EH (cell line): ENCODE measurements around the gene NUCKS1.
A peak's percentile ranks its signal among the peaks of the same experiment; 100 is the strongest.

ENCODE experiments used
- DNase-seq: peaks from one replicate; pipeline ENCODE4 v3.0.0-alpha.2; 2015; ENCODE audit warnings: low read depth

NUCKS1 gene

DNA sequence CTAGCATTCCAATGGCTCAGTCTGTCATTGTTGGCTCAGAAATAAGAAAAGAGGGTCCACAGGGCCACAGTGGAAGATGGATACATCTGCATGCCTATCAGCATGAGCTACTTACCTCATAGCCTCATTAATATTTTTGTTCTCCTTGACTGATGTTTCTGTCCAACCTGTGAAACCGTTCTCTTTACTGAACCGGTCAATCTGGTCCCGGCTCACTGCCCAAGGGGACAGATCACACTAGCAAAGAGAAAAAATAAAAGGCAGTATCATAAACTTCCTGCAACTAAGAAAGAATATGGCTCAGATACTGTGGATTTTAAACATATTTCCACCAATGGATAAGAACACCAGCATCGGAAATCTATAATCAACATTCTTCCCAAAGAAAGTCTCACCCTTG is 20.6 kb upstream of the NUCKS1 start:
- DNase-seq: no peak

DNA sequence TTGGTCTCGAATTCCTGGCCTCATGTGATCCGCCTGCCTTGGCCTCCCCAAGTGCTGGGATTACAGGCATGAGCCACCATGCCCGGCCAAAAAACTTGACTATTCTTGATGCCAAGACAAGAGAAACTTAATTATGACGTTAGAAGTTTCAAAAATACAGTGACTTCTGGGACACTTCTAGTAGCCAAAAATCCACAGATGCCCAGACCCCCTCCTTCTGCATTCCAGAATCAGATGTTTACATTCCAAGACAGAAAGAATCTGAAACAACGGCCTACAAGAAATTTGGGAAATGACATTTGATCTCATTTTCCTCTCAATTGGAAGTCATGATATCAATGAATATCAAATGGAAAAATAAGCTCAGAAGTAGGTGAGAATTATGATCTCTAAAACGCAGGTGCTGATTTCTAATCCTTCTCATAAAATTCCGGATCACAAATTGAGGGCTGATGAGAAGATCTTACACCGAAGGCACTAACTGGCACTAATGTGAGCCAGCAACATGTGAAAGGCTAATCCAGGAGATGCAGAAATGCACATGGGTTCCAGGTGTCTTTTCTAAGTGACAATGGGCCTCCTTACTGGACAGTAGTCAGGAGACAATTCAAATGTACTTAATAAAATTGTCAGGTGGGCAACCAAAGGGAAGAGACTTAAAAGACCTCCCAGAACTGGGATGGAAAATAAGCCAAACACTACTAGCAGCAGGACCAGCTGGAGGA is 19.8 kb upstream of the NUCKS1 start:
- DNase-seq: peak; percentile 70

DNA sequence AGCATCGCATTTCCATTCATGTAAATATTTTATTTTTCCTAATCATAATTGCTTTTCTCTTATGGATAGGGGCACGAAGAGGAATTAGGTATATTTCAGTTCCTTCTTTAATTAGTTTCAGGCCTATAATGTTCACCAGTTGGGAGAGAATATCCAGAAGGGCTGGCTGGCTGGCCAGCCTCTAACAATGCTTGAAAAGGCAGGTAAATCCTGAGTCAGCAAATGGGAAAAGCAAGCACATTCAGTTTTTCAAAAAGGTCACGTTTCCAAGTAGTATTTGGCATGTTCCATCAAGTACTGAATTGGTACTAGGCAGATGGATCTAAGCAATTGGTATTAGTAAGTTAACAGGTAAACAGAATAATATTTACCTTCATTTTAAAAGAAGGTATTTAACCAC is 17.3 kb upstream of the NUCKS1 start:
- DNase-seq: no peak

DNA sequence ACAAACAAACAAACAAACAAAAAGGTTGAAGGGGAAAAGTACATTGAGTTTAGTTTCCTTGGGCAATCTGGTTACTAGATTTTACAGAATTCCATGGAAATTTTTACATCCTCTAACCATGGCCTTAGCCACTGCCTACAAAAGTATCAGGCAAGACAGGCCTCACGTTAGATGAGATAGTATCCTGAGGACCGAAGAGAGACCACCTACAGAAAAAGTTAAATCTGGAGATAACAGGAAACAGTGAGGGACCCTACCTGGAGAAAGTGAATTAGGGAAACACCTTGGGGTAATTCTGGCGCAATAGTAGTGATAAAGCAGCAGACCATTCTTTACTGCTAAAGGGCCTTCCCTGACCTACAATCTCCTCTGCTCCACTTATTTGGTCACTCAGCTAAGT is 16.6 kb upstream of the NUCKS1 start:
- no peak for DNase-seq

DNA sequence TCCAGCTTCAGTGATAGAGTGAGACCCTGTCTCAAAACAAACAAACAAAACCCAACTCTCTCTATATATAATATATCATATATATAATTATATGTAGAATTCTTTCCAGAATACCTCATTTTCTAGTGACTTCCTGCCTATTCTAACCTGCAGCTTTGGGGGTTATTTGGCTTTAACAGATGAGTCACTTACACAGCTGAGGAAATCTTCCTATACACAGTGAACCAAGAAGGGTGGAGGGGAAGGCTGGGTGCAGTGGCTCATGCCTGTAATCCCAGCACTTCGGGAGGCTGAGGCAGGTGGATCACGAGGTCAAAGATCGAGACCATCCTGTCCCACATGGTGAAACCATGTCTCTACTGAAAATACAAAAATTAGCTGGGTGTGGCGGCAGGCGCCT is 16.1 kb upstream of the NUCKS1 start:
- peak; percentile 56 for DNase-seq

DNA sequence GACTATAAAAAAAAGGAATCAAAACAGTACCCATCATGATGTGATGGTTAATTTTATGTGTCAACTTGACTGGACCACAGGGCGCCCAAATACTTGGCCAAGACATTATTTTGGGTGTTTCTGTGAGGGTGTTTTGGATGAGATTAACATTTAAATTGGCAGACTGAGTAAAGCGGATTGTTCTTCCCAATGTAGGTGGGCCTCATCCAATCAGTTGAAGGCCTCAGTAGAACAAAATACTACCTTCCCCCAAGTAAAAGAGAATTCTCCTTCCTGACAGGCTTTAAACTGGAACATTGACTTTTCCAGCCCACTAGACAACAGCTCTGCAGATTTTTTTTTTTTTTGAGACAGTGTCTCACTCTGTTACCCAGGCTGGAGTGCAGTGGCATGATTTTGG is 14.6 kb upstream of the NUCKS1 start:
- no peak for DNase-seq

DNA sequence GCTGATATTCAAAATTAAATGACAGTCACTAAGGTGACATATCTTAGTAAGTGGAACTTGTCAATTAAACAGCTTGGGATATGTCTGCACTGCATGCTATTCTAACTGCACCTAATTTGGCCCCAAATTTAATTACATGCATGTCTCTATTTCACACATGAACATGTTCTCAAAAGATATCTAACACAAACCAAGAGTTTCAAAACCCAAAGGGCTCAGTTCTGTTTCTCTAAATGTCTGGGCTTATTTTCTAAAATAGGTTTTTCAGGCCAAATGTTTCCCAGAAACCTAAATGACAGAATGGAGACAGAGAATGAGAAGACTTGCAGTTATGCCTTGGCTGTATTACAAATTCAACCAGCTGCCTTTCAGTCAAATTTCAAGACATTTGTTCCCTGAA is 14.0 kb upstream of the NUCKS1 start:
- DNase-seq: no peak

DNA sequence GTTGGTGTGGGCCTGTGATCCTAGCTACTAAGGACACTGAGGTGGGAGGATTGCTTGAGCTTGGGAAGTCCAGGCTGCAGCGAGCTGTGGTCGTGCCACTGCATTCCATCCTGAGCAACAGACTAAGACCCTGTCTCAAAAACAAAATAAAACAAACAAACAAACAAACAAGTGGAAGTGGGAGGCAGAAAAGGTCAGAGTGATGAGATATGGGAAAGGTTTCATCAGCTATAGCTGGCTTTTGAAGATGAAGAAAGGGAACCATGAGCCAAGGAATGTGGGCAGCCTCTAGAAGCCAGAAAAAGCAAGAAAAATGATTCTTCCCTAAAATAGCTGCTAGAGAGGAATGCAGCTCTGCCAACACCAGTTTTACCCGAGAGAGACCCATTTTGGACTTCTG is 10.6 kb upstream of the NUCKS1 start:
- peak; percentile 12 for DNase-seq

DNA sequence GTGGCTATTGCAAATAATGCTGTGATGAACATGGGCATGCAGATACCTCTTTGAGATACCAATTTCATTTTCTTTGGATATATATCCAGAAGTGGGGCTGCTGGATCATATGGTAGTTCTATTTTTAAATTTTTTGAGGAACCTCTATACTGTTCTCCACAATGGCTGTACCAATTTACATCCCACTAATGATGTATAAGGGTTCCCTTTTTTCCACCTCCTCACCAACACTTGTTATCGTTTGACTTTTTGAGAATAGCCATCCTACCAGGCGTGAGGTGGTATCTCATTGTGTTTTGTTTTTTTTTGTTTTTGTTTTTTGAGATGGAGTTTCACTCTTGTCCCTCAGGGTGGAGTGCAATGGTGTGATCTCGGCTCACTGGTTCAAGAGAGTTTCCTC is 6.6 kb upstream of the NUCKS1 start:
- no peak for DNase-seq

DNA sequence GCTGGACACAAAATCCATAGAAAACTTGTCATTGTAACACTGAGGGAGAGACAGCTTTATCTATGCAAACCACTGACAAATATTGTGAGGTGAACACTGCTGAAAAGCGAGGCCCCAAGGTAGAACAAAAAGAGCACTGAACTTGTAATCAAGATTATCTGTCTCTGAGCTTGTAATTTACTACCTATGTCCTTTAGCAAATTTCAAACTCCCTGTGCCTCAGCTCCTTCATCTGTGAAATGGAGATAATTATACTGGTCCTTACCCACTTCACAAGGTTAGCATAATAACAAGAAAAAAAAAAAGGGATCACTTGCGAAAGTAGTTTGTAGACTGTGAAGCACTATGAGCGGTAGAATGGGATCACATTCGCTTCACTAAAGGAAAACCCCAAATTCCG is 4.9 kb upstream of the NUCKS1 start:
- no peak for DNase-seq

DNA sequence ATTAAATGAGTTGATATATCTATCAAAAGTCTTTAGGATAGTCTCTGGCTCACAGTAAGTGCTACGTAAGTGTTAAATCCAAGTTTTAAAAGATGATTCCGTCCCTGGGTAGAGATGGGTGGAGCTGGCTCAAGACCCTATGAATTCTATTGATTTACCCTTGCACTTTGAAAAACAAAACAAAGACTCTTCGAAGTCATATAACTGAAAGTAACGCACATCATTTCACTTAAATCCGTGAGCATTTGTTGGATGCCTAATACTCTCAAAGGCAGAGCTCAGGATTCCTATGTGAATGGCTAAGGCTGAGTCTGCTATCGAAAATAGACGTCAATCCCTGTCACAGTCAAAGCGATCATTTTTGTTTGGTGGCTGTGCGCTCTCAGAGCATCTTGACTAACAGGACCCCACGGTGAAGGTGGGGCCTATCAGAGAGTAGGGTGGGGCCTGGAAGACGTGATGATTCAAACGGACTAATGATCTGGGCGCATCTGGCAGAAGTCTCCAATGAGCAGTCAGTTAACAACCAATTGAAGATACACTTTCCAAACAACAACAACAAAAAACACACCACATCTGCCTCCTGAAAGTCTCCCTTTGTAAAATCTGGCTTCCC is 1.2 kb upstream of the NUCKS1 start:
- DNase-seq: peak; percentile 19

DNA sequence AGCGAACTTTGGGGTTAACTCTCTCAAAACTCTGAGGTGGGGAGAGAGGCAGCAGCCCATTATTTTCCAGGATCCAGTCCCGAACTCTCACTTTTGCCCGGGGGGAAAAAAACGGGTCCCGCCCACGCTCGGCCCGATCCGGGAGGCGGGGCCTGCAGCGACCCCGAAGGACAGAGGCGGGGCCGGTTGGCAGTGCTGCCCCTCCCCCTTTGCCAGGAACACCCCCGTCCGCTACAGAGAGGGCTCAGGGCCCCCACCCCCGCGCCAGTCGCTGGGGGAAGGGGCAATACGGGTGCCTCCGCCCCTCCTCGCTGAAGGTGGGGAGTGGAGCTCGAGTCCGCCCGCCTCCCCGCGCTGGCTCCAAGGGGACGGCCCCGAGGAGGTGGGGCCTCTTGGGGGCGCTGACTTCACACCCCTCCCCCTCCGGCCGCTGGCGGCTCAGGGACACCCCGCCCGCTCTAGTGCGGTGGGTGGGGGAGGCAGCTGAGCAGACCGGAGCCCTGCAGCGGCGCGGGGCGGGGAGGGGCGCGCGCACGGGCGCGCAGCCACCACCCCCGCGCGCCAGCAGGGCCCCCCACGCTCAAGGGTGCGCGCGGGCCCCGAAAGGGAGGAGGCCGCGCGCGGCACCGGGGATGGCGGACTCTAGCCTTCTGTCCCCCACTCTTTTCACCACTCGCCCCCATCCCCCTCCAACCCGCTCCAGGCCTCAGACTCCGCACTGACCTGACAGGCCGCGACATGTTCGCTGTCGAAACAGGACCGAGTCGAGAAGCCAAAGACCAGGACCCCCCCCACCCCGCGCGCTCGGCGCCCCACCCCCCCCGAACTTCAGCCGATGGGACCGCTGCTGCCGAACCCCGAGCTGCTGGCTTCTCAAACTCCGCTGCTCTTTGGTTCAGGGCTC is 496 bp downstream of the NUCKS1 start:
- peak; percentile 96 for DNase-seq

DNA sequence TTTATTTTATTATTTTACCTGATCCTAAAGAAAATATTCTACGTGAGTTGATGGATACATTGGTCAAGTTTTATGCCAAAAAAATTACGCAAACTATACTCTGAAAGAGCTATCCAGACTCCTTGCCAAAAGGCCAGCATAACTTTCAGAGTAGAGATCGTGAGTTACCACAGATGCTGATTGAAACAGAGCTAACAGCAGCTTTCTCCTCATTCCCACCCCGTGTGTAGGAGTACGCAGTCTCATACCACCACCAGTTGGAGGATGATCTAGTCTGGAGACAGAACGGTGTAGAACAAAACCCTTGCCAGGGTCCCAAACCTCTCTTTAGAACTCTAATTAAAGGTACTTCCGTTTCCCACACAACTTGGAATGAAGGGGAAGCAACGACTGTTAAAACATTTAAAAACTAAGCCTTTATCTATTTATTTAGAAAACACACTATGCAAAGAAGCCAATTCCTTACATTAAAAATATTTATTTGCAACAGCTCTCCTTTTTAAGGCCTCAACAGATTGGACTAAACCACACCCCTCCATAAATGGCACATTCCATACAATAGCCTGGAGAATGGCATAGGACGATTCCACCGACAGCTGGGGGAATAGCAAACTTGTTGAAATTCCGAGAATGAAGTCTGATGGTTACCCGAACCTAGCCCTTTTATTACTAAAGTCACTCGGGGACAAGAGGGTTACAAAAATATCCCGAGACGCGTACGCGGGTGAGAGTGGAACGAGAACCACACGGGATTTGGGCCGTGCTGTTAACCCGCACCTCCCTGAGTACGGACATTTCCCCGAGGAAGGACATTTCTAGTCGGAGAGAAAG is 1.4 kb downstream of the NUCKS1 start:
- DNase-seq: peak; percentile 71

DNA sequence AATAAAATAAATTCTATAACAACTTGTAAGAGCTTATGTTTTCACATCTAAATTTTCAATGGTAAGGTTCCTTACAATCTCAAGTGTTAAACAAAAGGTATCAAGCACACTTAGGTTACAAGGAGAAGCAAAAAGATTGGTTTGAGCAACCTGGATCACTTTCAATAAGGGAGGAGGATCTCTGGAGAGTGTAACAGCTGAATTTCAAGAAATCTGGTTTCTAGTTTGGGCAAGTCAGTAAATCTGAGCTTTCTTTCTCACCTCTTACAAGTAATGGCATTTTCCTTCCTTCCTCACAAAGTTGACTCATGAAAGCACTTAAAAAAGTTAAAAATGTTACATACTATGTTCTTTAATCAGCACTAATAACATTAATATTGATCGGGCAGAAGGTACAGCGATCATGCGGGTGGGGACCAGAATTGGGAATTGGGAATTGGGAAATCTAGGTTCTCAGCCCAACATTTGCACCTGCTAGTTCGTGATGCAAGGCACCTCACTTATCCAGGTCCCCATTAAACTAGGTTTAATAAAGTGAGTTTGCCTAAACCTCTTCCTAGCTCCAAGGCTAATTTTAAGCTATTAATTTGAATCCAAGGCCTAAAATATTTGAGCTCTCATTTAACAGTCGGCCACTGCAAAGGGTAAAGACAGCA is 3.1 kb downstream of the NUCKS1 start:
- no peak for DNase-seq

DNA sequence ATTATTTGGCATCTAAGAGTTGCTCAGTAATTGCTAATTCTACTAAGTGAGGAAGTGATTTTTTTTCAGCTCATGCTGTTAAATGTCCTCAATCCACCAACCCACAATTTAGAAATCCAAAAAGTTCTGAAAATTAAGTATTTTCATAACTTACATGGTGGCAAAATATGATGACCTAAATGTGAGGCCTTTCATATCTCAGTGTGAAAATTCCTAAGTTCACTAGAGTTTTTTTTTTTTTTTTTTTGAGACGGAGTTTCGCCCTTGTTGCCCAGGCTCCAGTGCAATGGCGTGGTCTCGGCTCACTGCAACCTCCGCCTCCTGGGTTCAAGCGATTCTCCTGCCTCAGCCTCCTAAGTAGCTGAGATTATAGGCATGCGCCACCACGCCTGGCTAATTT is 5.6 kb downstream of the NUCKS1 start:
- no peak for DNase-seq

DNA sequence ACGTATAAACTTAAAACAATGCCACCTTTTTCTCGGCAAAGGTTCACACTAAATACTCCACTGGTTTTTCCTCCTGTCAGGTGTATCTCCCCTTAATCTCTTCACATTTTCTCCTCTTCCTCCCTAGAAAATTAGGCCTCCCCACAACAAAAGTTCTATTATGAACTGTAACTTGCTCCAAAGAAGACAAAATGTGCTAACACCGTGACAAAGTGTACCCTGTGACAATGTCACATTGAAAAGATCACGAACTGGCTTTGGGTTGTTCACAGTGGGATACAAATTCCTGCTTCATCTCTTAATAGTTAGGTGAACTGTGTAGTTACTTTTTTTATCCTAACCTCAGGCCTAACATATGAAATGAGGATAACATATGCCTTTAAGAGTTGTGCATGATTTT is 6.0 kb downstream of the NUCKS1 start:
- DNase-seq: no peak

DNA sequence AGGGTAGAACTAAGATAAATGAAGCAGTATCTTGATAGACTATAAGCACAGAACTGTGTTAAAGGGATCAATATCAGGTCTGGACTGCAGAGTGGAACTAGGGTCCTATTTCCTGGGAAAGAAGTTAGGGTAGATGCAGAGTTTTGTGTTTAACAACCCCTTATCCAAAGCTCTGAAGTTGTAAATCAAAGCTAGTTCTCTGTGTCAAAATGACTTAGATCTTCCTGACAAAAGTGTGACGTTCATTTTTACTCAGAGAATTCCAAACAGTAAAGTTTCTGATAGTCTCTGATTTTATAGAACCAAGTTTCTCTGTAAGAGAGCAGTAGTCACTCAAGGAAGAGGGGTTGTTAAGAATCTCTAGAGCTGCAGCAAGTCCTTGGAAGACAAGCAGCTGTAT is 8.3 kb downstream of the NUCKS1 start:
- DNase-seq: no peak

DNA sequence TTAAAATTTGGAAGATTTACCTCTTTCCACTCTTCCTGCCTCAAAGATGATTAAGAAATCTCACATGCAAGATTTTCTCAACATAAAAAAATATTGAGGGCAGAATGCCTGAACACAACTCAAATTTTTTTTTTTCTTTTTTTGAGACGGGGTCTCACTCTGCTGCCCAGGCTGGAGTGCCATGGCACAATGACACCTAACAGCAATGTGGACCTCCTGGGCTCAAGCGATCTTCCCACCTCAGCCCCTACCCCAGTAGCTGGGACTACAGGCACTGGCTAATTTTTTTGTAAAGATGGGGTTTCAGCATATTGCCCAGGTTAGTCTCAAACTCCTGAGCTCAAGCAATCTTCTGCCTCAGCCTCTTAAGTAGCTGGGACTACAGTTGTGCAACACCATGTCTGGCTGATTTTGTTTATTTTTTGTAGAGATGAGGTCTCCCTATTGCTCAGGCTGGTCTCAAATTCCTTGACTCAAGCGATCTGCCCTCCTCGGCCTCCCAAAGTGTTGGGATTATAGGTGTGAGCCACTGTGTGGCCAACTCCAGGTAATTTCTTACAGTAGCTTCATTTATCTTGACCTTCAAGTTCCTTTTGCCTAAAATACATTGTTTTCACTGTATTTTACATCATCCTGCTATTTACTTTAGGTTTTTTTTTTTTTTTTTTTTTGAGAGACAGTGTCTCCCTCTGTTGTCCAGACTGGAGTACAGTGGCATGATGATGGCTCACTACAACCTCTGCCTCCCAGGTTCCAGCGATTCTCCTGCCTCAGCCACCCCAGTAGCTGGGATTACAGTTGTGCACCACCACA is 10.4 kb downstream of the NUCKS1 start:
- peak; percentile 84 for DNase-seq

DNA sequence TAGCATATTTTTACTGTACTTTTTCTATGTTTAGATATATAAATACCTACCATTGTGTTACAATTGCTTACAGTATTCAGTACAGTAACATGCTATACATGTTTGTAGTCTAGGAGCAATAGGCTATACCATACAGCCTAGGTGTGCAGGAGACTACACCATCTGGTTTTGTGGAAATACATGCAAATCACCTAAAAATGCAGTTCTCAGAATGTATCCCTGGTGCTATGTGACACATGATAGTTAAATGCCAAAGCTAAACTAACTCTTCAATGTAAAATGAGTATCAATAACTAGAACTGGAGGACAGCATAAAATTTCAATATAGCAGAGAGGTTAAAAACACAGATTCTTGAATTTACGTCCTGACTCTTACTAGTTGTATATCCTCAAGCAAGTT is 14.8 kb downstream of the NUCKS1 start:
- no peak for DNase-seq

DNA sequence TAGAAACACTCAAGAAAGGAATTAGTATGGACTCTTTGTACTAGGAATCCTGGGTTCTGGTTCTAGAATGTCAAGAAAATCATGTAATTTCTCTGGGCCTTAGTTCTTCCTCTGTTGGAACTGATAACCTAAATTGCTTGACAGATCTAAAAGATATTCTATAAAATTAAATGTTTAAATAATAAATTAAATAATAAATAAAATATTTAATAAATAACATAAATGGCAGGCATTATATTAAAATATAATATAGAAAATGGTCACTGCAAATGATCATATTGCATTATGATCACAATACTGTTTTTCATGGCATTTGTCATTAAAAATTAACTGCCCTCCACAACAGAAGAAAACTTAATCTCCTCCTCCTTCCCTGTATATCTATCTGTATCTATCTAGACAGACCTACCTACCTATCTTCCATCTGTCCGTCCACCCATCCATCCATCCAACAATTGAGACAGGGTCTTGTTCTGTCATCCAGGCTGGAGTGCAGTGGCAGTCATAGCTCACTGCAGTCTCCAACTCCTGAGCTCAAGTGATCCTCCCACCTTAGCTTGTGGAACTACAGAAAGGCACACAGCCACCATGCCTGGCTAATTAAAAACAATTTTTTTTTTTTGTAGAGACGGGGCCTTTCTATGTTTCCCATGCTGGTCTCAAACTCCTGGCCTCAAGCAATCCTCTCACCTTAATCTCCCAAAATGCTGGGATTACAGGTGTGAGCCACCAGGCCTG is 16.4 kb downstream of the NUCKS1 start:
- no peak for DNase-seq
